IPS-15b (cell line): ENCODE measurements around the gene RAPGEF1.
A peak's percentile ranks its signal among the peaks of the same experiment; 100 is the strongest.

ENCODE experiments used
- H3K27me3 ChIP-seq: one replicate; pipeline ENCODE4 v1.6.1; 2013; ENCODE audit warnings: low read length; ENCODE audit not compliant: control insufficient read depth, insufficient read depth
- H3K36me3 ChIP-seq: one replicate; pipeline ENCODE4 v1.6.1; 2013; ENCODE audit warnings: low read length; ENCODE audit not compliant: control insufficient read depth, insufficient read depth
- H3K4me1 ChIP-seq: one replicate; pipeline ENCODE4 v1.6.1; 2013; ENCODE audit warnings: mild to moderate bottlenecking, low read length; ENCODE audit not compliant: control insufficient read depth, insufficient read depth
- H3K4me3 ChIP-seq: one replicate; pipeline ENCODE4 v1.5.1; 2013; ENCODE audit warnings: low read depth, low read length
- H3K9ac ChIP-seq: one replicate; pipeline ENCODE4 v1.6.1; 2013; ENCODE audit warnings: low read depth, mild to moderate bottlenecking, low read length
- H3K9me3 ChIP-seq: one replicate; pipeline ENCODE4 v1.6.1; 2013; ENCODE audit warnings: mild to moderate bottlenecking, low read length; ENCODE audit not compliant: control insufficient read depth, insufficient read depth

The RAPGEF1 gene

GRCh38 chr9:131744720-131745201, 4.9 kb upstream of the RAPGEF1 start:
- Histone ChIP-seq H3K4me3 (no peak overlapping the region), H3K36me3 (no peaks in the 10 kb centered on the region), H3K9me3 (no peaks in the 10 kb centered on the region), H3K9ac (no peak overlapping the region), H3K4me1 (no peaks in the 10 kb centered on the region), H3K27me3 (no peaks in the 10 kb centered on the region)

DNA sequence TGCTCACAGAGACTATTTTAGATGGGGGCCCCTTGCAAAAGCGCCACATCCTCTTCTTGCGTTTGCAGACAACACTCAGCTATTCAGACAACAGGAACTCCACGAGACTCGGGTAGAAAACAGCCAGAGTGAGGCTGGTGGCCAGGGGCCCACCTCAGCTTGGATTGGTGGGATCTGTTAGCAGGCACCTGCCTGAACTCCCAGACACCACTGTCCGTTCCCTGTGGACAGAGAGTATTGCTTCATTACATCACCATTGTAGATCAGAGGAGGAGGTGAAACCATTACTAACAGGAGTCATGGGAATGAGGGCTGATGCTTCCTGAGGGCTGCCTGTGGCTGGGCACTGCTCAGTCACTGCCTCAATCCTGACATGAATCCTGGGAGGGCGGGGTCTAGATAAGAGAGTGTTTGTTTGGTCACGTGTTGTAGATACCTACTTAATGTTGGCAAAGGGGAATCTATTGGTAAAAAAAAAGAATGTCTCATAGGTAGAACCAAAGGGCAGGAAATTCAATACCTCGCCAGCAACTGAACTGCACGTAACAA, 4.4 kb upstream of the RAPGEF1 start:
- H3K4me3 ChIP-seq, result no peak overlapping the region
- no peaks in the 10 kb centered on the region for H3K36me3 ChIP-seq
- no peak overlapping the region for H3K9ac ChIP-seq
- no peaks in the 10 kb centered on the region for H3K27me3 ChIP-seq
- H3K9me3 ChIP-seq, result no peaks in the 10 kb centered on the region
- no peaks in the 10 kb centered on the region for H3K4me1 ChIP-seq

DNA sequence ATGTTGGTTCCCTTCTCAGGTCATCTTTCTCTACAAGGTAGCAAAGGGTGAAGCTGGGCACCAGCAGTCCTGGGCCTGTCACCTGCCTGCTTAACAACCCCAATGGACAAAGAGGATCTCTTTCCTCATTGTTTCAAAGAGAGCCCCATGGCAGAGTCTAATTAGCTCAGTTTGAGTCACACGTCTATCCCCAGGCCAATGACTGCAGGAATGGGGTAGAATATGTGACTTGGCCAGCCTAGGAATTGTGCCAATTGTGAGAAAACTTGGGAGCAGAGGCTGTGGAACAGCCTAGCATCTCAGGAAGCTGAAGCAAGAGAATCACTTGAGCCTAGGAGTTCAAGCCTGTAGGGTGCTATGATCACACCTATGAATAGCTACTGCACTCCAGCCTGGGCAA, 3.6 kb upstream of the RAPGEF1 start:
- no peak overlapping the region for H3K4me3 ChIP-seq
- no peak overlapping the region for H3K9ac ChIP-seq
- peaks cover 1% of the 10 kb centered on the region for H3K4me1 ChIP-seq
- H3K36me3 ChIP-seq, result no peaks in the 10 kb centered on the region
- no peaks in the 10 kb centered on the region for H3K27me3 ChIP-seq
- no peaks in the 10 kb centered on the region for H3K9me3 ChIP-seq

DNA sequence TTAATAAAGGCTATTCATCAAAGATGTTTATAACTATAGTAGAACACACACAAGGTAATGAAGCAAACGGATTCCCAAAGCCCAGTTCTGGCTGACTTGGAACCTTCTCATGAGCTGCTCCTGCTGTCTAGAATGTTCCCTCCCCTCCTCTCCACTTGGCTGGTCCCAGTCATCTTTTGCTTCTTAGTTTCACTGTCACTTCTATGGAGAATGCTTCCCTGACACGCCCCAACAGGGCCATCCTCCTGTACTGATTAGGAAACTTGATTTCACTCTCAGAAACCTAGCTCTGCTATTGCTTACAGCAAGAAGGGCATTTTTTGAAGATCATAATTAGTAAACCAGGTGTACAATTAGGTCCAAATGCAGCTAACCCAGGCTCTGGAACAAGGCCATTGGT, 3.2 kb upstream of the RAPGEF1 start:
- Histone ChIP-seq H3K9ac (no peak overlapping the region), H3K4me3 (no peak overlapping the region), H3K36me3 (no peaks in the 10 kb centered on the region), H3K4me1 (peaks cover 2% of the 10 kb centered on the region), H3K27me3 (no peaks in the 10 kb centered on the region), H3K9me3 (no peaks in the 10 kb centered on the region)

- H3K27me3 ChIP-seq, result no peaks in the 10 kb centered on the region
- no peak overlapping the region for H3K4me3 ChIP-seq
- H3K9ac ChIP-seq, result no peak overlapping the region
- no peaks in the 10 kb centered on the region for H3K9me3 ChIP-seq
- peaks cover 2% of the 10 kb centered on the region for H3K4me1 ChIP-seq
- no peaks in the 10 kb centered on the region for H3K36me3 ChIP-seq
Measured at GRCh38 chr9:131740898-131741297, 1.0 kb upstream of the RAPGEF1 start.

DNA sequence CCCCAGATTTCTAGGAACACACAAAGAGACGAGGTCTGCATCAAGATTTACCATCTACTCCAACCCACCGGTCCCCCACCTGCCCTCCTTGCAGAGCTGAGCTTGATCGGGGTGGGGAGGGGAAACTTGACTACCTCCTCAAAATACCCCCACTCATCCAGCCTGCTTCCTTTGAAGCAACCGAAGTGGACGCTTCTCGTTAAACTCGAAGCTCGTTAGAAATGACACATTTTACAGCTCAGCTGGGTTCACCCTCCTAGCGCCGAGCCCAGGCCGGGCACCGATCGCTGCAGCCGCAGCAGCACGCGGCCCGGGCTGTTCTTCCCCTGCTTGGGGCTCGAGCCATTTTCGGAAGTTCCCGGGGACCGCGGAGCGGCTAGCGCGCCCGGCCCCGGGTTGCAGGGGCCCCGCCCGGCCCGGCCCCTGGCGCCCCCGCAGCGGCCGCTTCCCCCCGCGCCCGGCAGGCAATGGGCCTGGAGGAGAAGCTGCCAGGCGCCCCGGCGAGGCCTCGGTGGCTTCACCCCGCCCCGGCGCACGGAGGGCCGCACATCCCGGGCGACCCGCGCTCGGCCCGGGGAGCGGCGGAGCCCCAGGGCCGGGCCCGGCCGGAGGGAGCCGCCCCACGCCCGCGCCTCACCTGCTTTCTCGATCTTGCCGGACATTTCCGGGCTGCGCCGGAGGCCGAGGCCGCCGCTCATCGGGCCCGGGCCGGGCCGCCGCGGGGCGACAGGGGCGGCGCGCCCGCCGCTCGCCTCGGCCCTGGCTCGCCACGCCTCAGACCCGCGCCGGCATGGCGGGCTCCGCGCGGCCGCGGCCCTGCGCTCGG, 530 bp downstream of the RAPGEF1 start:
- H3K4me3 ChIP-seq, result peak overlapping the region; percentile 79

GRCh38 chr9:131738293-131739132, 1.4 kb downstream of the RAPGEF1 start:
- no peaks in the 10 kb centered on the region for H3K9me3 ChIP-seq
- H3K4me1 ChIP-seq, result peaks cover 8% of the 10 kb centered on the region
- H3K36me3 ChIP-seq, result no peaks in the 10 kb centered on the region
- peak overlapping the region; percentile 79 for H3K4me3 ChIP-seq
- H3K27me3 ChIP-seq, result no peaks in the 10 kb centered on the region
- H3K9ac ChIP-seq, result no peak overlapping the region

More for the DNA sequence above, 530 bp downstream of the RAPGEF1 start:
- H3K27me3 ChIP-seq, result no peaks in the 10 kb centered on the region
- H3K9me3 ChIP-seq, result no peaks in the 10 kb centered on the region
- peak overlapping the region; percentile 54 for H3K9ac ChIP-seq
- H3K4me1 ChIP-seq, result peaks cover 2% of the 10 kb centered on the region
- no peaks in the 10 kb centered on the region for H3K36me3 ChIP-seq

- no peaks in the 10 kb centered on the region for H3K27me3 ChIP-seq
- peaks cover 8% of the 10 kb centered on the region for H3K4me1 ChIP-seq
- H3K9me3 ChIP-seq, result no peaks in the 10 kb centered on the region
- H3K9ac ChIP-seq, result no peak overlapping the region
- H3K36me3 ChIP-seq, result no peaks in the 10 kb centered on the region
- H3K4me3 ChIP-seq, result no peak overlapping the region
Measured at GRCh38 chr9:131737426-131737825, 2.5 kb downstream of the RAPGEF1 start.

- Histone ChIP-seq H3K9me3 (no peaks in the 10 kb centered on the region), H3K27me3 (no peaks in the 10 kb centered on the region), H3K36me3 (no peaks in the 10 kb centered on the region), H3K9ac (no peak overlapping the region), H3K4me1 (peaks cover 8% of the 10 kb centered on the region), H3K4me3 (no peak overlapping the region)
Measured at GRCh38 chr9:131736431-131736830, 3.4 kb downstream of the RAPGEF1 start.

DNA sequence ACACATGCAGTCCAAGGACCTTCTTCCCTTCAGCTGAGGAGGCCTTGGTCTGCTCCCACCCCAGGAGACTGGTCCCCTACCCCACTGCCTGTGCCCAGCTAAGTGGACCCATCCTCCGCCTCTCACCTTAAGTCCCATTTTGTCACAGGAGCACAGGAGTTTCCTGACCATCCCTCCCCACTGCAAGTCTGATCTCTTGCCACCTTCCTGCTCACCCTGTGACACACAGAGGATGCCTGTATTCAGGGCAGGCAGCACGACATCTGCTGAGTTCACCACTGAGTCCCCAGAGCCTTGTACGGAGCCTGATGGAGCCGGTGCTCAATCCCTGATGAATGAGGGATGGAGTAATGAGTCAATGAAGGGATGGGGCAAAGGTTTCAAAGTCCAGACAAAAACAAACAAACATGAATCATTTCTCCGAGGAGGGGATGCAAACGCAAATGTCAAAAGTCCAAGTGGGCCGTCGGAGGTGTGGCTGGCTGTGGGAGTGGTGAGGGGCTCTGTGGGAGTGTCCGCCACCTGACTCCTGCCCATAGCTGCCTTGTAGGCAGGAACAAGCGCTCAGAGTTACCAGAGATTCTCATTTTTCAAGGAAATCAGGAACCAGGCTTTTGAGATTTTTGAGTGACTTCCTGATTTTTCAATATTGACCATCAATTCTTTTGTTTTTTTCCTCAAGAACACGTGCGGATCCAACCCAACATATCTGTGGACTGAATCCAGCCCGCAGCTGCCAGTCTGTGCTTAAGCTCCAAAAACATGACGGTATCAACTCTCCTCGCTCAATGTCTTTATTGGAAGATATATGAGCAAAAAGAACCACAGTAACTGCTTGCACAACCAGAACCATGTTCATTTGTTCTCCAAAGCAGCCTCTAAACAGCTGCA, 4.4 kb downstream of the RAPGEF1 start:
- no peaks in the 10 kb centered on the region for H3K36me3 ChIP-seq
- H3K27me3 ChIP-seq, result no peaks in the 10 kb centered on the region
- H3K9me3 ChIP-seq, result no peaks in the 10 kb centered on the region
- H3K4me1 ChIP-seq, result peaks cover 10% of the 10 kb centered on the region
- no peak overlapping the region for H3K4me3 ChIP-seq
- no peak overlapping the region for H3K9ac ChIP-seq

DNA sequence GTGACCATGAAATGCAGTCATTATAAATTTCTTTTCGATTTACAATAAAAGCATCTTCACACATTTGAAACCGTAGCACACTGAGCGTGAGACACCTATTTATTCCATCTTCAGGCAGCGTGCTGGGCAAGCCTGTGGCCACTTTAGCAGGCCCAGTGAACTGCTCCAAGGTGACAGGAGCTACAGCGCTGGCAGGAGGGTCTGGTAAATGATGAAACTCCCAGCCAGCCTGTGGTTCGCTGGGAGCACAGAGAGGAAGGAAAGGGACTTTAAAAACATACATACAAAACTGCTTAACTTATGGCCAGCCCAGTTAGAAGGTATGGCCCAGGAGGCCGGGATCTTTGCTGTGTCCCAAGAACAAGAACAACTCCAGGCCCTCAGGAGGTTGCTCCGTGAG, 5.1 kb downstream of the RAPGEF1 start:
- Histone ChIP-seq H3K9me3 (no peaks in the 10 kb centered on the region), H3K27me3 (no peaks in the 10 kb centered on the region), H3K36me3 (no peaks in the 10 kb centered on the region), H3K4me1 (peaks cover 10% of the 10 kb centered on the region), H3K9ac (no peak overlapping the region), H3K4me3 (no peak overlapping the region)
